GM10847 (cell line): Measurements from ENCODE around the gene RHOBTB3.

Experiments used
- POLR2A ChIP-seq: IDR thresholded peaks from 2 replicates; pipeline ENCODE4 v1.6.1; 2011; ENCODE audit not compliant: insufficient read length; ENCODE audit errors: extremely low read depth

RHOBTB3 gene

DNA sequence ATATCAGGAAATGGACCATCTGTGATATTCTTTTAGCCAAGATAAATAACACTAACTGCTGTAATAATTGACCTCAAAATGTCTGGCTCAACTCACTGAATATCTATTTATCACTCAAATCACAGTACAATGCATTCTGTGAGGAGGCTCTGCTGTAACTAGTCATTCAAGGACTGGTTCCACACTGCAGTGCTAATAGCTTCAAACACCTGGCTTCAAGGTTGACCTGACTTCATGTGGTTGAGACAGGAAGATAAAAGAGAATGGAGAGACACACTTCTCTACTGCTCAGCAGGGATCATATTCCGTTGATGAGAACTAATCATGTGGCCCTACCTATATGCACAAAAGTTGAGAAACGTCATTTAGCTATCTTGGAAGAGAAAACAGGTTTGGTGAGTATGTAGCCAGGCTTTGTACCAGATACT, 3.4 kb upstream of the RHOBTB3 start:
- TF ChIP-seq POLR2A = no peak

GRCh38 chr5:95728494-95729114, 2.5 kb upstream of the RHOBTB3 start:
- no peak for TF ChIP-seq POLR2A

- no peak for TF ChIP-seq POLR2A
These were observed 1.8 kb upstream of the RHOBTB3 start for GRCh38 chr5:95729115-95730010.

GRCh38 chr5:95730011-95730700, 980 bp upstream of the RHOBTB3 start:
- TF ChIP-seq POLR2A = no peak

- no peak for TF ChIP-seq POLR2A
These were observed 727 bp downstream of the RHOBTB3 start for GRCh38 chr5:95731571-95732554.

DNA sequence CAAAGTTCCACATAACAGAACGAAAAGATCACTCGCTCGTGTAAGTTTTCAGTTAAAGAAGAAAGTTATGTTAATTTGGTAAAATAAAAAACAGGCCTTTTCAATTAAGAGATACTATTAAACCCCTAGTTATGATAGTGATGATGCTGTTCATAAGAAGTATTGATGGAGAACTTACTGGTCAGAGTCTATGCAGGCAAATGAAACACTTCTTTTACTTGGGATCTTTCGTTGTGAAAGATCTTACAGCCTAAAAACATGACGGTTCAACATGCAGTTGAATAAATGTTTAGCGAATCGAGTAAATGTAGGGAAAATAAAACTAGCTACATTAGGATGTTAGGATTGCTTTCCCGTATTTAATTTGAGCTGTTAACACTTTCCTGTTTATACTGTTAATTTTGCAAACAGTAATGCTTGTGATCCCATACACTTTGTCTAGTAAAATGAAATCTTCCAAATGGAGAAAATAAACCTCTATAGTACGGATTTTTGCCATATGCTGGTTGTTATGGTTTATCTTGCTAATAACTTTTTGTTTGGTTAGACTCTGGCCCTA, 2.0 kb downstream of the RHOBTB3 start:
- no peak for TF ChIP-seq POLR2A

DNA sequence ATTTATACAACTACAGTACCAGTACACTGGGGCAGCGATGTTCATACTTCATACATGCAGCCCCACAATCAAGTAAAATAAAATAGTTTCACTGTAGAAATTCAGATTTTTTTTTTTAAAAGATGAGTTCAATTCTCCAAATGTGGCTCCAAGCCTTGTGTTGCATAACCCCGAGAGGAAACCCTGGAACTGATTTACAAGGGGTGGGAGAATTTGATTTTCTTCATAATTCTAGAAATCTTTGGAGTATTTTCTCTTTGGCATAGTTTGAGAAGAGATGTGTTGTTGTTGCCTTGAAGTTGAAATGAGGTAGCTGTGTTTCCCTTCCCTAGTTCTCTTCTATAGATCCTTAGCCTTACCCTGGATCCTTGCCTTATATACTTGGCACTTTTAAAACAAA, 3.1 kb downstream of the RHOBTB3 start:
- no peak for TF ChIP-seq POLR2A

DNA sequence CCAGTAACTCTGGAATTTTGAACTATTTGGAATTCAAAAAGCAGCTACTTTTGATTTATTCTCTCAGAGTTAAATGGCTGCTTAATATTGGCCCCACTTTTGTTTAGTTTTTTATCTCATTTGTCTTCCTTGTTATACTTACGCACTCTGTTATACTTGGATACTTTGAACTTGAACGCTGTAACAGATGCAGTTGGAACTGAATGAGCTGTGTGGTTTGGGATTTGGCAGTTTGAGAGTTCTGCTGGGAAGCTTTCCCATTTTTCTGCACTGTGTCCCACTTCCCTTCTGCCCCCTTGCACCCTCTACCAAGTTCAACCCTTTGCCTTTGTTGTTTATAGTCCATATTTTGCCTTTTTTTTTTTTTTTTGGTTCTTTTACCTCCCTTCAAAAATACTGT, 3.8 kb downstream of the RHOBTB3 start:
- no peak for TF ChIP-seq POLR2A

GRCh38 chr5:95735406-95735805, 4.3 kb downstream of the RHOBTB3 start:
- TF ChIP-seq POLR2A = no peak

GRCh38 chr5:95738072-95738471, 6.9 kb downstream of the RHOBTB3 start:
- no peak for TF ChIP-seq POLR2A

GRCh38 chr5:95738834-95739233, 7.7 kb downstream of the RHOBTB3 start:
- TF ChIP-seq POLR2A = no peak

GRCh38 chr5:95739857-95740256, 8.7 kb downstream of the RHOBTB3 start:
- no peak for TF ChIP-seq POLR2A

DNA sequence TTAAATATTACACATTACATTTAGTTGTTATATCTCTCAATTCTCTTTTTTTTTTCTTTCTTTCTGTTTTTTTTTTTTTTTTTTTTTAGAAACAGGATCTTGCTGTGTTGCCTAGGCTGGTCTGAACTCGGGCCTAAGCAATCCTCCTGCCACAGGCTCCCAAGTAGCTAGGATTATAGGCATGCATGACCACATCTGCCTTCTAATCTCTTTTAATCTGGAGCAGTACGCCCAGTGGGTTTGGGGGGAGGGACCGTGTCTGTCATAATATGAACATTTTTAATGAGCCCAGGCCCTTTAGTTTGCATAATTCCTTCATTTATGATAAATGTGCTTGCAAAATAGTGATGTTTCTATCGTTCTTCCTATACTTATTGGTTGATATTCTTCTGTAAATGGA, 10.3 kb downstream of the RHOBTB3 start:
- TF ChIP-seq POLR2A = no peak

DNA sequence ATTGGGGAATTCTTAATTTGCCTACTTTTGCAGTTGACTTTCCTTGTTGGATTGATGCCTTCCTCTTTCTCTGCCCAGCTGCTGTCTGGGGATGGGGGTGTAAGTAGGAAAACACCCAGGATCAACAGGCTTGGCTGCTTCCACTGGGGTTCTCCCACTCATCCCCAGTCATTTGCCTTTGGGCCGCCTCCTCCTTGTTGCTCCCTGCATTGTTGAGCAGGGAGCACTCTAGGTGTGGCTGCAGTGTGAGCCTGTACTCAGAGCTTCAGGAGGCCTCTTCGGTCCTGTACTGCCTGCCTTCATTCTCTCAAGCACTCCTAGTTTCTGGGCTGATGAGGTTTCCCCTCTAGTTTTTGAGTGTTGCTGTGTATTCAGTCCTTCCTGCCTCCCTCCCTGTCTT, 12.1 kb downstream of the RHOBTB3 start:
- no peak for TF ChIP-seq POLR2A
